ENCODE measurements around the gene RAD51B. TPM values are rescaled to one million over a fixed set of nuclear protein-coding genes. Genes with fewer than 3 reads are reported as not detected.

RAD51B gene
- polyA plus RNA-seq, 3 donors = 3.6 to 11.6 (median 9.4) TPM

DNA sequence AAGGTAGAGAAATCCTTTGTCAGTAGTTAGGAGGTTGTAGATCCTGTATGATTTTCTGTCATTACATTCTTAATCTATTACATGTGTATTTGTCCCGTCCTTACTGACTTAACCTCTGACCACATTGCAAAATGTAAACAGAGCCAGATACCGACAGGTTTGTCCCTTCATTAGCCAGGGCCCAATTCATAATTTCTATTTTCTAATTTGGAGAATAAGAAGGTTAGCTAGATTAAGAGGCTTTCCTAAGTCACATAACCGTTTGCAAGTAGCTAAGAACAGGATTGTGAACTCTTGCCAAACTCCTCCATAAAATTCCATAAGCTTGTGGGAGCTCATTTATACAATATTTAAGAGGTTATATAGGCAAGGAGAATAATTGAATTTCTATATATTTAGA is 352.6 kb downstream of the RAD51B start:
- Mint-ChIP-seq H3K36me3 (no peaks in the 10 kb centered on the region), H3K4me1 (no peaks in the 10 kb centered on the region), H3K27ac (no peak overlapping the region), H3K27me3 (ENCODE audit: low read depth in 3 of 3) (peaks cover 0 to 1% (median 0%) of the 10 kb centered on the region in 3 donors), H3K4me3 (no peak overlapping the region), H3K9me3 (peaks cover 0 to 2% (median 0%) of the 10 kb centered on the region in 7 donors)
- no peak overlapping the region for H3K27ac ChIP-seq (ENCODE audit: low read depth in 1 of 2, low read length in 2 of 2)
- no peak for DNase-seq
- no peaks in the 10 kb centered on the region for H3K36me3 ChIP-seq (replicated peaks in 1 of 2; ENCODE audit: control insufficient read depth in 1 of 2, insufficient read depth in 2 of 2, low read length in 2 of 2)
- no peaks in the 10 kb centered on the region for H3K79me2 ChIP-seq (ENCODE audit: insufficient read depth, low read length)
- no peaks in the 10 kb centered on the region for H4K20me1 ChIP-seq (ENCODE audit: insufficient read depth, low read length)
- H3K4me3 ChIP-seq (replicated peaks in 1 of 3; ENCODE audit: low read depth in 2 of 3, low read length in 3 of 3) = no peak overlapping the region
- H3K27me3 ChIP-seq (ENCODE audit: control insufficient read depth in 2 of 2, insufficient read depth in 2 of 2, low read length in 2 of 2) = no peaks in the 10 kb centered on the region
- no peak overlapping the region for H3K9ac ChIP-seq (ENCODE audit: insufficient read depth, low read length, poor library complexity, severe bottlenecking)
- TF ChIP-seq, protein P1, sequence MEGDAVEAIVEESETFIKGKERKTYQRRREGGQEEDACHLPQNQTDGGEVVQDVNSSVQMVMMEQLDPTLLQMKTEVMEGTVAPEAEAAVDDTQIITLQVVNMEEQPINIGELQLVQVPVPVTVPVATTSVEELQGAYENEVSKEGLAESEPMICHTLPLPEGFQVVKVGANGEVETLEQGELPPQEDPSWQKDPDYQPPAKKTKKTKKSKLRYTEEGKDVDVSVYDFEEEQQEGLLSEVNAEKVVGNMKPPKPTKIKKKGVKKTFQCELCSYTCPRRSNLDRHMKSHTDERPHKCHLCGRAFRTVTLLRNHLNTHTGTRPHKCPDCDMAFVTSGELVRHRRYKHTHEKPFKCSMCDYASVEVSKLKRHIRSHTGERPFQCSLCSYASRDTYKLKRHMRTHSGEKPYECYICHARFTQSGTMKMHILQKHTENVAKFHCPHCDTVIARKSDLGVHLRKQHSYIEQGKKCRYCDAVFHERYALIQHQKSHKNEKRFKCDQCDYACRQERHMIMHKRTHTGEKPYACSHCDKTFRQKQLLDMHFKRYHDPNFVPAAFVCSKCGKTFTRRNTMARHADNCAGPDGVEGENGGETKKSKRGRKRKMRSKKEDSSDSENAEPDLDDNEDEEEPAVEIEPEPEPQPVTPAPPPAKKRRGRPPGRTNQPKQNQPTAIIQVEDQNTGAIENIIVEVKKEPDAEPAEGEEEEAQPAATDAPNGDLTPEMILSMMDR (IDR thresholded peaks at IDR 0.05) = no peak
- H2AFZ ChIP-seq (ENCODE audit: insufficient read depth, low read depth, low read length, poor library complexity, severe bottlenecking) = no peak overlapping the region
- intact Hi-C loops (cut with micrococcal nuclease) = no loop called here
- H3K4me1 ChIP-seq (ENCODE audit: control insufficient read depth in 1 of 2, insufficient read depth in 2 of 2, low read length in 2 of 2) = no peaks in the 10 kb centered on the region
- no CpG with 5 or more reads among the region's 3 CpGs for WGBS (ENCODE audit: insufficient coverage)
- H3K9me3 ChIP-seq (replicated peaks in 1 of 2; ENCODE audit: control insufficient read depth in 1 of 2, insufficient read depth in 1 of 2, low read length in 2 of 2) = no peaks in the 10 kb centered on the region
- no peak overlapping the region for H3K4me2 ChIP-seq (replicated peaks; ENCODE audit: extremely low read depth, low read length, poor library complexity, severe bottlenecking)

DNA sequence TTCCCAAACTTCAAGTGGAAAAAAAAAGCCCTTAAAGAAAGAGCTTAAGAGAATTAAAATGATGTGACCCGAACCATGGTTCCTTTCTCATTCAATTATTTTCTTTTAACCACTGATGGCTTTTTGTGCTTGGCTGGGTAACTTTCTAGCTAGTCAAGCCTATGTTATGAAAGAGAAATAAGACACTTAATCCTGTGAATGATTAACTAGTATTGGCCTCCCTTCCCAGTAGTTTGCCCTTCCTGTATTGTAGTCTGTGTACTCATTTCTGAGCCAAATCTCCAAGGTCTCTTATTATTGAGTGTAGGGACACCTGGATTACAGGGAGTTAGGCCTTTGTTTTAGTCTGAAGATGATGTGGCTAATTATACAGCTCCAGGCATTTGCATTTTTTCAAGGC is 353.0 kb downstream of the RAD51B start:
- H3K9ac ChIP-seq (ENCODE audit: insufficient read depth, low read length, poor library complexity, severe bottlenecking) = no peak overlapping the region
- H3K36me3 ChIP-seq (replicated peaks in 1 of 2; ENCODE audit: control insufficient read depth in 1 of 2, insufficient read depth in 2 of 2, low read length in 2 of 2) = no peaks in the 10 kb centered on the region
- no peaks in the 10 kb centered on the region for H3K9me3 ChIP-seq (replicated peaks in 1 of 2; ENCODE audit: control insufficient read depth in 1 of 2, insufficient read depth in 1 of 2, low read length in 2 of 2)
- Mint-ChIP-seq H3K27me3 (ENCODE audit: low read depth in 3 of 3) (peaks cover 0 to 1% (median 0%) of the 10 kb centered on the region in 3 donors), H3K9me3 (peaks cover 0 to 2% (median 0%) of the 10 kb centered on the region in 7 donors), H3K27ac (no peak overlapping the region), H3K4me3 (no peak overlapping the region), H3K4me1 (no peaks in the 10 kb centered on the region), H3K36me3 (no peaks in the 10 kb centered on the region)
- no peaks in the 10 kb centered on the region for H3K27me3 ChIP-seq (ENCODE audit: control insufficient read depth in 2 of 2, insufficient read depth in 2 of 2, low read length in 2 of 2)
- no CpG with 5 or more reads among the region's 1 CpG for WGBS (ENCODE audit: insufficient coverage)
- TF ChIP-seq, protein P1 (IDR thresholded peaks at IDR 0.05) = no peak
- no peak overlapping the region for H3K4me3 ChIP-seq (replicated peaks in 1 of 3; ENCODE audit: low read depth in 2 of 3, low read length in 3 of 3)
- DNase-seq = no peak
- H3K79me2 ChIP-seq (ENCODE audit: insufficient read depth, low read length) = no peaks in the 10 kb centered on the region
- H4K20me1 ChIP-seq (ENCODE audit: insufficient read depth, low read length) = no peaks in the 10 kb centered on the region
- intact Hi-C loops (cut with micrococcal nuclease) = no loop called here
- no peak overlapping the region for H3K27ac ChIP-seq (ENCODE audit: low read depth in 1 of 2, low read length in 2 of 2)
- no peak overlapping the region for H3K4me2 ChIP-seq (replicated peaks; ENCODE audit: extremely low read depth, low read length, poor library complexity, severe bottlenecking)
- no peaks in the 10 kb centered on the region for H3K4me1 ChIP-seq (ENCODE audit: control insufficient read depth in 1 of 2, insufficient read depth in 2 of 2, low read length in 2 of 2)
- H2AFZ ChIP-seq (ENCODE audit: insufficient read depth, low read depth, low read length, poor library complexity, severe bottlenecking) = no peak overlapping the region
